Keratinocyte (primary cell): ENCODE results near the gene GPN1. TPM values are rescaled to one million over a fixed set of nuclear protein-coding genes. Genes with fewer than 3 reads are reported as not detected.

ENCODE experiments used
- DNase-seq: peaks from one replicate; pipeline ENCODE4 v3.0.0-alpha.2; 2011; ENCODE audit warnings: low read depth, missing footprints, low spot score
- FAIRE-seq: peaks from 2 replicates; lab custom pipeline; 2011; peaks lifted over from hg19 to GRCh38; lab: Jason Lieb, UNC
- H2AFZ ChIP-seq: 2 replicates; pipeline ENCODE4 v1.6.0; 2012; ENCODE audit warnings: low read length, control low read depth, inconsistent platforms; ENCODE audit not compliant: control insufficient read depth
- H3K27ac ChIP-seq: 2 replicates; pipeline ENCODE4 v1.5.1; 2011; ENCODE audit warnings: low read length; ENCODE audit not compliant: control insufficient read depth, insufficient read depth
- H3K27me3 ChIP-seq: 3 replicates; pipeline ENCODE4 v1.6.0; 2011; ENCODE audit warnings: low read length; ENCODE audit not compliant: control insufficient read depth, insufficient read depth; ENCODE audit errors: extremely low read depth
- H3K36me3 ChIP-seq, 2 experiments: 2 replicates in 1 of 2; 3 replicates in 1 of 2; pipeline ENCODE4 v1.5.1; 2011; ENCODE audit warnings: low read length in 2 of 2, mild to moderate bottlenecking in 1 of 2; ENCODE audit not compliant: control insufficient read depth in 2 of 2, insufficient read depth in 2 of 2; ENCODE audit errors: extremely low read depth in 1 of 2
- H3K4me1 ChIP-seq: 3 replicates; pipeline ENCODE4 v1.5.1; 2011; ENCODE audit warnings: low read length; ENCODE audit not compliant: control insufficient read depth, insufficient read depth; ENCODE audit errors: extremely low read depth
- H3K4me2 ChIP-seq: 3 replicates; pipeline ENCODE4 v1.6.0; 2011; ENCODE audit warnings: low read depth, low read length; ENCODE audit not compliant: control insufficient read depth, insufficient read depth; ENCODE audit errors: extremely low read depth
- H3K4me3 ChIP-seq, 3 experiments: fragments of 200-600 bp in 1 of 3; sonication (generic) in 1 of 3; 2 replicates in 2 of 3; 3 replicates in 1 of 3; pipeline ENCODE4 v1.5.1; 2011 to 2016; ENCODE audit warnings: low read length in 3 of 3, mild to moderate bottlenecking in 3 of 3, control low read depth in 2 of 3, inconsistent platforms in 1 of 3, low read depth in 1 of 3, mixed read lengths in 1 of 3, mixed run types in 1 of 3, moderate library complexity in 1 of 3; ENCODE audit not compliant: control insufficient read depth in 2 of 3, insufficient read depth in 2 of 3; ENCODE audit errors: extremely low read depth in 1 of 3
- H3K79me2 ChIP-seq: 2 replicates; pipeline ENCODE4 v1.6.0; 2012; ENCODE audit warnings: low read length; ENCODE audit not compliant: control insufficient read depth, insufficient read depth
- H3K9ac ChIP-seq: 3 replicates; pipeline ENCODE4 v1.6.0; 2011; ENCODE audit warnings: low read length; ENCODE audit not compliant: control insufficient read depth, insufficient read depth; ENCODE audit errors: extremely low read depth
- H3K9me1 ChIP-seq: 3 replicates; pipeline ENCODE4 v1.6.0; 2011; ENCODE audit warnings: low read length; ENCODE audit not compliant: control insufficient read depth, insufficient read depth; ENCODE audit errors: extremely low read depth
- H3K9me3 ChIP-seq: 2 replicates; pipeline ENCODE4 v1.5.1; 2012; ENCODE audit warnings: low read depth, low read length; ENCODE audit not compliant: control insufficient read depth
- H4K20me1 ChIP-seq: 3 replicates; pipeline ENCODE4 v1.6.0; 2011; ENCODE audit warnings: low read length; ENCODE audit not compliant: control insufficient read depth, insufficient read depth; ENCODE audit errors: extremely low read depth
- EZH2 ChIP-seq: IDR thresholded peaks from one replicate; pipeline ENCODE4 v1.6.1; 2012; ENCODE audit warnings: inconsistent platforms, mild to moderate bottlenecking, low read length, moderate library complexity
- dilution Hi-C: fragments of 300-500 bp; cut with MboI; formaldehyde crosslinking; loops from one replicate; pipeline ENCODE4 v1.7.0; 2020; ENCODE audit warnings: low sequenced_read_pairs; ENCODE audit not compliant: extremely low pct_ligation_motif_present
- polyA plus RNA-seq, 5 experiments: library from polyadenylated mRNA; depleted of rRNA in 3 of 5; stranded (reverse) in 3 of 5; stranded (forward) in 1 of 5; unstranded in 1 of 5; fragments of >200 nt; gene quantifications; 1 replicate in 1 of 5; 2 replicates in 3 of 5; 3 replicates in 1 of 5; pipeline versions ENCODE4 v1.2.1 to v1.2.3, GENCODE V29; 2011 to 2012; ENCODE audit warnings: missing spikeins in 2 of 5, low read depth in 1 of 5, low replicate concordance in 1 of 5
- TF ChIP-seq, protein P1 (sequence below), 3 experiments: IDR thresholded peaks in 1 of 3; conservative IDR thresholded peaks in 1 of 3; optimal IDR thresholded peaks in 1 of 3; 2 replicates in 2 of 3; 3 replicates in 1 of 3; pipeline versions ENCODE3 to v1.5.1; 2011; ENCODE audit warnings: low read length in 3 of 3, mild to moderate bottlenecking in 3 of 3, moderate library complexity in 2 of 3, control low read depth in 1 of 3, inconsistent platforms in 1 of 3; ENCODE audit not compliant: insufficient read depth in 2 of 3; ENCODE audit errors: extremely low read depth in 1 of 3

The GPN1 gene
- polyA plus RNA-seq, 1 donor (not counting 4 experiments of a cell fraction or from before 2014, with no cell fraction given) = 103 TPM

DNA sequence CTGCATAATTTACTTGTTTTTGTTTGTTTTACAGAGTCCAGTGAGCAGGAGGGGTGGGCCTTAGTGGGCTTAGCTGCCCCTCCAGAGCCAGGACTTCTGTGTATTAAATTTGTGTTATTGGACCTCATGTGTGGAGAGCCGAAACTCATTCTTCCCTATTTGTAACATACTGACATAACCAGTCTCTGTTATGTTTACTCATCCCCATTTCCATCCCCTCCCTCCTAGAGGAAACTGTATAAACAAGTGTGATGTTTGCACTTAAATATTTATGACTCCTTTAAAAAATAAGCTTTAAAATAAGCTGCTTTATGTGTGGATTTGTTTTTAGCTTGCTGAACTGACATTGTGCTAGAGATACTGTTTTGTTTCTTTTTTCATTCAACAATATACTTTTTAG is 32.2 kb upstream of the GPN1 start:
- peaks cover 6% of the 10 kb centered on the region for H3K4me1 ChIP-seq
- H3K9ac ChIP-seq = no peak overlapping the region
- H3K4me3 ChIP-seq = no peak overlapping the region
- H3K9me1 ChIP-seq = peaks cover 2% of the 10 kb centered on the region
- peaks cover 70% of the 10 kb centered on the region for H3K79me2 ChIP-seq
- no peak for TF ChIP-seq EZH2
- TF ChIP-seq, protein P1, sequence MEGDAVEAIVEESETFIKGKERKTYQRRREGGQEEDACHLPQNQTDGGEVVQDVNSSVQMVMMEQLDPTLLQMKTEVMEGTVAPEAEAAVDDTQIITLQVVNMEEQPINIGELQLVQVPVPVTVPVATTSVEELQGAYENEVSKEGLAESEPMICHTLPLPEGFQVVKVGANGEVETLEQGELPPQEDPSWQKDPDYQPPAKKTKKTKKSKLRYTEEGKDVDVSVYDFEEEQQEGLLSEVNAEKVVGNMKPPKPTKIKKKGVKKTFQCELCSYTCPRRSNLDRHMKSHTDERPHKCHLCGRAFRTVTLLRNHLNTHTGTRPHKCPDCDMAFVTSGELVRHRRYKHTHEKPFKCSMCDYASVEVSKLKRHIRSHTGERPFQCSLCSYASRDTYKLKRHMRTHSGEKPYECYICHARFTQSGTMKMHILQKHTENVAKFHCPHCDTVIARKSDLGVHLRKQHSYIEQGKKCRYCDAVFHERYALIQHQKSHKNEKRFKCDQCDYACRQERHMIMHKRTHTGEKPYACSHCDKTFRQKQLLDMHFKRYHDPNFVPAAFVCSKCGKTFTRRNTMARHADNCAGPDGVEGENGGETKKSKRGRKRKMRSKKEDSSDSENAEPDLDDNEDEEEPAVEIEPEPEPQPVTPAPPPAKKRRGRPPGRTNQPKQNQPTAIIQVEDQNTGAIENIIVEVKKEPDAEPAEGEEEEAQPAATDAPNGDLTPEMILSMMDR (optimal IDR thresholded peaks at IDR 0.05 in 1 of 3, IDR thresholded peaks at IDR 0.05 in 1 of 3, conservative IDR thresholded peaks at IDR 0.05 in 1 of 3; ENCODE audit: extremely low read depth in 1 of 3, insufficient read depth in 2 of 3, low read length in 3 of 3) = no peak
- no peak overlapping the region for H3K4me2 ChIP-seq
- H4K20me1 ChIP-seq = no peaks in the 10 kb centered on the region
- dilution Hi-C loops = no loop called here
- H3K27me3 ChIP-seq = no peaks in the 10 kb centered on the region
- H3K9me3 ChIP-seq = no peaks in the 10 kb centered on the region
- no peak for FAIRE-seq
- H2AFZ ChIP-seq = no peak overlapping the region
- no peak for DNase-seq
- no peak overlapping the region for H3K27ac ChIP-seq
- H3K36me3 ChIP-seq = peaks cover 4 to 6% of the 10 kb centered on the region in 2 experiments

DNA sequence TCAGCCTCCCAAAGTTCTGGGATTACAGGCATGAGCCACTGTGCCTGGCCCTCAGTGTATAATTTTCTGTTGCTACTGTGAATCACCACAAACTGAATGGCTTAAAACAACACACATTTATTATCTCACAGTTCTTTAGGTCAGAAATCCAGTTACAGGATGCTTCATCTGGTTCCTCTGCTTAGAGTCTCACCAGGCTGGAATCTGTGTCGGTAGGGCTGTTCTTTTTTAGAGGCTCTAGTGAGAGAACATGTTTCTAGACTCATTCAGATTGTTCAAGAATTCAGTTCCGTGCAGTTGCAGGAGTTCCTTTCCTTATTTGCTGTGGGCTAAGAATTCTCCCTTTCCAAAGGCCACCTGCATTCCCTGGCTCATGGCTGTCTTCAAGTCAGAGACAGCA is 22.2 kb upstream of the GPN1 start:
- Histone ChIP-seq H3K9me3 (no peaks in the 10 kb centered on the region), H4K20me1 (no peaks in the 10 kb centered on the region), H3K4me2 (no peak overlapping the region), H2AFZ (no peak overlapping the region), H3K9ac (no peak overlapping the region), H3K27ac (no peak overlapping the region), H3K27me3 (no peaks in the 10 kb centered on the region), H3K79me2 (peaks cover 1% of the 10 kb centered on the region), H3K4me3 (no peak overlapping the region), H3K9me1 (no peaks in the 10 kb centered on the region), H3K36me3 (peaks cover 5 to 25% of the 10 kb centered on the region in 2 experiments), H3K4me1 (no peaks in the 10 kb centered on the region)
- dilution Hi-C loops = no loop called here
- DNase-seq (no peak), FAIRE-seq (no peak)
- TF ChIP-seq, protein P1 (optimal IDR thresholded peaks at IDR 0.05 in 1 of 3, IDR thresholded peaks at IDR 0.05 in 1 of 3, conservative IDR thresholded peaks at IDR 0.05 in 1 of 3; ENCODE audit: extremely low read depth in 1 of 3, insufficient read depth in 2 of 3, low read length in 3 of 3) = no peak
- TF ChIP-seq EZH2 = no peak
